Activated T-helper 17 cell treated with anti-CD3 and anti-CD28 coated beads, Interleukin-2, amount 50 U/mL, for 72 hours (primary cell): ENCODE measurements around the gene FUBP1. TPM values are rescaled to one million over a fixed set of nuclear protein-coding genes. Genes with fewer than 3 reads are reported as not detected.

Experiments used
- ATAC-seq: fragments of 150-1000 bp; cut with Tn5 transposase; replicated peaks from 2 replicates; pipeline ENCODE4 v1.10.0; 2021; ENCODE audit warnings: mild to moderate bottlenecking, moderate library complexity
- H3K27ac Mint-ChIP-seq: one replicate; pipeline ENCODE4 v1.8.0; 2022; ENCODE audit warnings: mixed read lengths
- H3K27me3 Mint-ChIP-seq: one replicate; pipeline ENCODE4 v1.8.0; 2022; ENCODE audit warnings: mixed read lengths
- H3K36me3 Mint-ChIP-seq: one replicate; pipeline ENCODE4 v1.8.0; 2022; ENCODE audit warnings: low read depth, mild to moderate bottlenecking, mixed read lengths
- H3K4me1 Mint-ChIP-seq: one replicate; pipeline ENCODE4 v1.8.0; 2022; ENCODE audit warnings: mixed read lengths
- H3K4me3 Mint-ChIP-seq: one replicate; pipeline ENCODE4 v1.8.0; 2022; ENCODE audit warnings: mild to moderate bottlenecking, mixed read lengths
- H3K9me3 Mint-ChIP-seq: one replicate; pipeline ENCODE4 v1.8.0; 2022; ENCODE audit warnings: mixed read lengths
- total RNA-seq, 2 donors: library from RNA; stranded (reverse); gene quantifications; one replicate each; pipeline ENCODE4 v1.2.3, GENCODE V29; 2022

The FUBP1 gene
- total RNA-seq, 2 donors from 2014 or later, result 183 to 194 TPM

DNA sequence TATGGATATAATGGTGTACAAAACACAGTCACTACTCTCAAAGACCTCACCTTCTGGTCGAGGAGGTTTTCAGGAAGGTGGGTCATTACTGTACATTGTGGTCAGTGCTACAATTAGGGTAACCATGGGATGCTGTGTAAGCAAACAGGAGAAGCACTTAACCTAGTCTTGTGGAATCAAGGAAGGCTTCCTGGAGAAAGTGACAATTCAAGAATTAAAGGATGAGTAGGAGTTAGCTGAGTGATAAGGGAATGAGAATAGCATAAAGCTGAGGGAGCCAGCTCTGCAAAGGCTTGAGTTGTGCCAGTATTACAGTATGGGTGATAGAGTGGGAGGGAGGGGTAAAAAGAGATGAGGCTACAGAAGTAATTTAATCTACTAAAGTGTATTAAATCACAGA, 73.3 kb downstream of the FUBP1 start:
- Mint-ChIP-seq H3K4me1 (no peaks in the 10 kb centered on the region), H3K27ac (no peak overlapping the region), H3K9me3 (no peaks in the 10 kb centered on the region), H3K36me3 (no peaks in the 10 kb centered on the region), H3K27me3 (no peaks in the 10 kb centered on the region), H3K4me3 (no peak overlapping the region)
- ATAC-seq, result no peak

GRCh38 chr1:77900687-77901293, 78.1 kb downstream of the FUBP1 start:
- no peak for ATAC-seq
- Mint-ChIP-seq H3K27ac (no peak overlapping the region), H3K9me3 (no peaks in the 10 kb centered on the region), H3K4me3 (no peak overlapping the region), H3K36me3 (no peaks in the 10 kb centered on the region), H3K27me3 (no peaks in the 10 kb centered on the region), H3K4me1 (no peaks in the 10 kb centered on the region)

DNA sequence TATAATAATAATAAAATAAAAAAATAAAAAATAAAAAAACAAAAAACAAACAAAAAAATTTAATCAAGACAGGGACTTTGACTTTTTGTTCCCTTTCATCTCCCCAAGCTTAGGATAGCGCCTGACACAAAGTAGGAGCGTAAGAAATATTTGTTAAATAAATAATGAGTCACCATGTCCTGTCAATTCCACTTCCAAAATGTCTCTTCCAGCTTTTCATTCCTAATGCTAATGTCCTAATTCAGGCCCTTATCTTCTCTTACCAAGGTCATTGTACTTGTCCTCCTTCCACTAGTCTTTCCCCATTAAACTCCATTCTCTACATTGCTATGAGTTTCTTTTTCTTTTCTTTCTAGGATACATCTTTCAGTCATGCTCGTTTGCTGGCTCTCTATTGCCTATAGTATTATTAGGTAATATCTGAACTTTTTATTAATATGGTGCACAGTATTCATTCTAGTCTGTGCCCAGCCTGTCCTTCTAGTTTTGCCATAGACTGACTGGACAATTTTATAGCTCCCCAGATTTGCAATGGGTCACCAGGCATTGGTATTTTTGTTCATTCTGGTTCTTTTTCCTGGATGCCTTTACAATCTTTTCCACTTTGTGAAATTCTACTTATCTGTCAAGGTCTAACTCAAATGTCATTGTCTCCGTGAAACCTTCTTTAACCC, 79.1 kb downstream of the FUBP1 start:
- no peak for ATAC-seq
- Mint-ChIP-seq H3K4me1 (no peaks in the 10 kb centered on the region), H3K9me3 (no peaks in the 10 kb centered on the region), H3K36me3 (no peaks in the 10 kb centered on the region), H3K27me3 (no peaks in the 10 kb centered on the region), H3K27ac (no peak overlapping the region), H3K4me3 (no peak overlapping the region)

Other genes starting within 250 kb of the FUBP1 start
- 10 to 100 TPM; 37.9 to 43.1 TPM for gene USP33, start 219.2 kb downstream of the FUBP1 start, total RNA-seq
- 10 to 100 TPM in 1 of 2 donors, 1 to 10 TPM in 1; 9.5 to 13.9 TPM for gene MIGA1, start 199.4 kb downstream of the FUBP1 start, total RNA-seq
- gene NEXN, start 90.4 kb downstream of the FUBP1 start, total RNA-seq, result under 1 TPM in 1 of 2 donors, not detected in 1; 0.24 TPM
- gene DNAJB4, start 25.9 kb upstream of the FUBP1 start, total RNA-seq, result 10 to 100 TPM; 10.8 to 32.6 TPM
- gene GIPC2, start 66.9 kb upstream of the FUBP1 start, total RNA-seq, result under 1 TPM; 0.35 to 0.50 TPM